ENCODE measurements around the gene CACNA1I. TPM values are rescaled to one million over a fixed set of nuclear protein-coding genes. Genes with fewer than 3 reads are reported as not detected.
A peak's percentile ranks its signal among the peaks of the same experiment; 100 is the strongest.

The CACNA1I gene
- total and polyA plus RNA-seq, 2 experiments from 2014 or later = 0.42 to 2.4 TPM

GRCh38 chr22:39674536-39674935 lies 104.0 kb downstream of the CACNA1I start (continued):
- TF ChIP-seq ZNF462 (CRISPR knock-in tag; IDR thresholded peaks at IDR 0.05) = no peak
- TF ChIP-seq POLR2AphosphoS5 (IDR thresholded peaks at IDR 0.05; ENCODE audit: low read depth) = no peak
- TF ChIP-seq REST (IDR thresholded peaks at IDR 0.05; ENCODE audit: unreplicated experiment) = no peak
- TF ChIP-seq ZNF331 (CRISPR knock-in tag; IDR thresholded peaks at IDR 0.05; ENCODE audit: low read depth) = no peak
- TF ChIP-seq EZH2 (IDR thresholded peaks at IDR 0.05; ENCODE audit: low read depth, unreplicated experiment) = no peak
- no peak for TF ChIP-seq JUNB (IDR thresholded peaks at IDR 0.05; ENCODE audit: unreplicated experiment)

GRCh38 chr22:39675947-39676346 lies 105.4 kb downstream of the CACNA1I start:
- H3K4me3 ChIP-seq = no peak overlapping the region
- no peak overlapping the region for H2AFZ ChIP-seq
- H3K27ac ChIP-seq (ENCODE audit: low read depth) = no peak overlapping the region
- peaks cover 13% of the 10 kb centered on the region for H3K36me3 ChIP-seq (ENCODE audit: insufficient read depth)
- H3K27ac Mint-ChIP-seq = no peak overlapping the region; the same call in 1 of the 2 replicates
- H3K79me2 ChIP-seq (replicated peaks; ENCODE audit: insufficient read depth) = no peaks in the 10 kb centered on the region
- H3K9me3 Mint-ChIP-seq = peaks cover 19% of the 10 kb centered on the region
- DNase-seq (ENCODE audit: low spot score) (peak; percentile 17), ATAC-seq (peak; percentile 44)
- no peak overlapping the region for H3K4me2 ChIP-seq
- peaks cover 8% of the 10 kb centered on the region for H3K4me1 Mint-ChIP-seq
- H3K27me3 ChIP-seq (ENCODE audit: insufficient read depth) = no peaks in the 10 kb centered on the region
- H4K20me1 ChIP-seq (replicated peaks; ENCODE audit: insufficient read depth) = no peaks in the 10 kb centered on the region
- no peak overlapping the region for H3K4me3 Mint-ChIP-seq
- H3K9me2 ChIP-seq (ENCODE audit: insufficient read depth) = no peaks in the 10 kb centered on the region
- no peaks in the 10 kb centered on the region for H3K4me1 ChIP-seq (ENCODE audit: insufficient read depth)
- peaks cover 20% of the 10 kb centered on the region for H3K27me3 Mint-ChIP-seq (ENCODE audit: insufficient read depth, low read depth, poor library complexity)
- peaks cover 26% of the 10 kb centered on the region for H3K36me3 Mint-ChIP-seq (ENCODE audit: low read depth)
- H3F3A ChIP-seq (replicated peaks; ENCODE audit: low read depth) = no peaks in the 10 kb centered on the region
- TF ChIP-seq JUNB (IDR thresholded peaks at IDR 0.05; ENCODE audit: unreplicated experiment) (no peak), STAT1 (IDR thresholded peaks at IDR 0.05; ENCODE audit: unreplicated experiment) (no peak), EZH2phosphoT487 (IDR thresholded peaks at IDR 0.05; ENCODE audit: unreplicated experiment) (no peak)

All from GM23338 (cell line).